K562 (cell line): Measurements from ENCODE around the gene AGL. TPM values are rescaled to one million over a fixed set of nuclear protein-coding genes. Genes with fewer than 3 reads are reported as not detected.

Source experiments
- BHLHE40 ChIP-seq: IDR thresholded peaks from 2 replicates; pipeline ENCODE4 v1.6.1; 2011; ENCODE audit warnings: low read length, improper control_type of control experiment
- JUN ChIP-seq, 2 experiments: sonication (generic) in 1 of 2; formaldehyde crosslinking in 1 of 2; IDR thresholded peaks; 2 replicates each; pipeline versions ENCODE4 v1.6.1 to v1.8.0; 2012 to 2022; ENCODE audit warnings: borderline replicate concordance in 2 of 2, mild to moderate bottlenecking in 2 of 2, improper control_type of control experiment in 1 of 2, low read depth in 1 of 2, low read length in 1 of 2, missing genetic modification reagents in 1 of 2
- NONO ChIP-seq, 2 experiments: fragments of 200-400 bp in 1 of 2; fragments of 450-650 bp in 1 of 2; formaldehyde crosslinking in 1 of 2; IDR thresholded peaks; 2 replicates each; pipeline ENCODE4 v1.6.1; 2017; ENCODE audit warnings: low read depth in 2 of 2, mild to moderate bottlenecking in 2 of 2, moderate library complexity in 2 of 2, low read length in 1 of 2
- NRF1 ChIP-seq, 2 experiments: fragments of 450-650 bp; IDR thresholded peaks in 1 of 2; conservative IDR thresholded peaks in 1 of 2; 2 replicates each; pipeline ENCODE4 v1.6.1; 2014; ENCODE audit warnings: mild to moderate bottlenecking in 2 of 2
- PCBP1 ChIP-seq: fragments of 200-400 bp; formaldehyde crosslinking; IDR thresholded peaks from 2 replicates; pipeline ENCODE4 v1.6.1; 2018; ENCODE audit warnings: mild to moderate bottlenecking, low read depth, low read length; ENCODE audit not compliant: poor library complexity, severe bottlenecking
- TAF7 ChIP-seq: fragments of 450-650 bp; IDR thresholded peaks from 2 replicates; pipeline ENCODE4 v1.6.1; 2016; ENCODE audit warnings: missing genetic modification characterization, missing compliant biosample characterization
- TCF7 ChIP-seq: sonication (generic); IDR thresholded peaks from 2 replicates; pipeline ENCODE4 v1.6.1; 2016; ENCODE audit warnings: antibody characterized with exemption, borderline replicate concordance
- polyA plus RNA-seq, 8 experiments: library from polyadenylated mRNA; depleted of rRNA in 4 of 8; stranded (reverse) in 5 of 8; unstranded in 3 of 8; fragments of >200 nt; fragmentation: Nextera tagmentation in 2 of 8; fragmentation: Illumina TruSeq in 1 of 8; extraction: Ambion mirVana in 2 of 8; extraction: Trizol in 1 of 8; gene quantifications; 2 replicates each; pipeline versions ENCODE4 v1.2.1 to v1.2.3, GENCODE V29; 2011 to 2014; ENCODE audit warnings: inconsistent platforms in 1 of 8, missing spikeins in 1 of 8
- total RNA-seq, 7 experiments: library from RNA; depleted of rRNA in 6 of 7; stranded (reverse); fragments of >200 nt in 6 of 7; fragmentation: Illumina TruSeq in 2 of 7; extraction: Trizol in 2 of 7; gene quantifications; 2 replicates each; pipeline versions ENCODE4 v1.2.1 to v1.2.3, GENCODE V29; 2011 to 2021; ENCODE audit warnings: low replicate concordance in 1 of 7
- TF ChIP-seq, protein P1 (sequence below): sonication (generic); formaldehyde crosslinking; IDR thresholded peaks from 2 replicates; pipeline ENCODE4 v1.9.0; 2022; ENCODE audit warnings: mild to moderate bottlenecking, missing genetic modification reagents
- TF ChIP-seq, protein P2 (sequence below), 3 experiments: fragments of 200-800 bp in 1 of 3; fragments of 250-450 bp in 1 of 3; fragments of 450-650 bp in 1 of 3; sonication (Bioruptor Pico) in 1 of 3; sonication (Bioruptor generic) in 1 of 3; formaldehyde crosslinking in 1 of 3; IDR thresholded peaks; 2 replicates each; pipeline versions ENCODE4 v1.6.1 to v1.8.0; 2016 to 2022; ENCODE audit warnings: mild to moderate bottlenecking in 2 of 3, missing genetic modification characterization in 2 of 3, missing compliant biosample characterization in 1 of 3, moderate library complexity in 1 of 3
- TF ChIP-seq, protein P3 (sequence below), 2 experiments: fragments of 450-650 bp in 1 of 2; sonication (generic) in 1 of 2; formaldehyde crosslinking in 1 of 2; IDR thresholded peaks; 2 replicates each; pipeline versions ENCODE4 v1.7.1 to v1.9.0; 2016 to 2022; ENCODE audit warnings: inconsistent platforms in 1 of 2, mild to moderate bottlenecking in 1 of 2, missing genetic modification reagents in 1 of 2

Gene AGL
- total and polyA plus RNA-seq, 9 of the 15 experiments (the other 6 are each of a cell fraction or from before 2014, with no cell fraction given): 6.3 to 20.4 (median 12.4) TPM

DNA sequence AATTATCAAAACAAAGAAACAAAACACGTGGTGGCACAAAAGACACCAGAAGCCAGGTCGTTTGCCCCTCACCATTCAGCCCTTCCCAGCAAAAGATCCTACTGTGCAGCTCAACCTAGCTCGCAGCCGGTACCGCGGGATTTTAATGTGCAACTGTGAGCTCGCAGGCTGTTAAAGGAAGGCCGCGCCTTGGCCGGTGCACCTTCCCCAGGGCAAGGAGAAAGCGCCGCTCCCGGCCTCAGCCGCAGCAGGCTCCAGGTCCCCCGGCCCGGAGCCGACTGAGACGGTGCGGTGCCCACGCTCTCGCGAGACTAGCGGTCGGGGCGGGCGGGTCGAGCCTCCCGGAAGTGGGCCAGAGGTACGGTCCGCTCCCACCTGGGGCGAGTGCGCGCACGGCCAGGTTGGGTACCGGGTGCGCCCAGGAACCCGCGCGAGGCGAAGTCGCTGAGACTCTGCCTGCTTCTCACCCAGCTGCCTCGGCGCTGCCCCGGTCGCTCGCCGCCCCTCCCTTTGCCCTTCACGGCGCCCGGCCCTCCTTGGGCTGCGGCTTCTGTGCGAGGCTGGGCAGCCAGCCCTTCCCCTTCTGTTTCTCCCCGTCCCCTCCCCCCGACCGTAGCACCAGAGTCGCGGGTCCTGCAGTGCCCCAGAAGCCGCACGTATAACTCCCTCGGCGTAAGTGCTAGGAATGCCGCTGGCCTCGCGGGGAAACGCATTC lies at the start of gene AGL (continued):
- TF ChIP-seq, protein P1, sequence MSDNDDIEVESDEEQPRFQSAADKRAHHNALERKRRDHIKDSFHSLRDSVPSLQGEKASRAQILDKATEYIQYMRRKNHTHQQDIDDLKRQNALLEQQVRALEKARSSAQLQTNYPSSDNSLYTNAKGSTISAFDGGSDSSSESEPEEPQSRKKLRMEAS (CRISPR knock-in tag): peak; percentile 82
- TF ChIP-seq NRF1 (conservative IDR thresholded peaks at IDR 0.05 in 1 of 2, IDR thresholded peaks at IDR 0.05 in 1 of 2) (peak; percentile 63 to 68; a peak in 3 of 4 replicates), TAF7 (0 out of 2 replicates have a peak, but pooled peaks have one; percentile 24), PCBP1 (peak; percentile 86), BHLHE40 (peak; percentile 7; the same call in 1 of the 2 replicates), TCF7 (peak; percentile 60; the same call in 1 of the 2 replicates), JUN (IDR thresholded peaks at IDR 0.05; ENCODE audit: borderline replicate concordance, low read depth, low read length) (no peak), JUN (CRISPR knock-in tag; IDR thresholded peaks at IDR 0.05; ENCODE audit: borderline replicate concordance) (peak; percentile 86; the same call in 1 of the 2 replicates), NONO (IDR thresholded peaks at IDR 0.05; ENCODE audit: low read depth in 2 of 2, low read length in 1 of 2) (peak in 1 of 2 experiments; percentile 73; a peak in 1 of 4 replicates)
- TF ChIP-seq, protein P2, sequence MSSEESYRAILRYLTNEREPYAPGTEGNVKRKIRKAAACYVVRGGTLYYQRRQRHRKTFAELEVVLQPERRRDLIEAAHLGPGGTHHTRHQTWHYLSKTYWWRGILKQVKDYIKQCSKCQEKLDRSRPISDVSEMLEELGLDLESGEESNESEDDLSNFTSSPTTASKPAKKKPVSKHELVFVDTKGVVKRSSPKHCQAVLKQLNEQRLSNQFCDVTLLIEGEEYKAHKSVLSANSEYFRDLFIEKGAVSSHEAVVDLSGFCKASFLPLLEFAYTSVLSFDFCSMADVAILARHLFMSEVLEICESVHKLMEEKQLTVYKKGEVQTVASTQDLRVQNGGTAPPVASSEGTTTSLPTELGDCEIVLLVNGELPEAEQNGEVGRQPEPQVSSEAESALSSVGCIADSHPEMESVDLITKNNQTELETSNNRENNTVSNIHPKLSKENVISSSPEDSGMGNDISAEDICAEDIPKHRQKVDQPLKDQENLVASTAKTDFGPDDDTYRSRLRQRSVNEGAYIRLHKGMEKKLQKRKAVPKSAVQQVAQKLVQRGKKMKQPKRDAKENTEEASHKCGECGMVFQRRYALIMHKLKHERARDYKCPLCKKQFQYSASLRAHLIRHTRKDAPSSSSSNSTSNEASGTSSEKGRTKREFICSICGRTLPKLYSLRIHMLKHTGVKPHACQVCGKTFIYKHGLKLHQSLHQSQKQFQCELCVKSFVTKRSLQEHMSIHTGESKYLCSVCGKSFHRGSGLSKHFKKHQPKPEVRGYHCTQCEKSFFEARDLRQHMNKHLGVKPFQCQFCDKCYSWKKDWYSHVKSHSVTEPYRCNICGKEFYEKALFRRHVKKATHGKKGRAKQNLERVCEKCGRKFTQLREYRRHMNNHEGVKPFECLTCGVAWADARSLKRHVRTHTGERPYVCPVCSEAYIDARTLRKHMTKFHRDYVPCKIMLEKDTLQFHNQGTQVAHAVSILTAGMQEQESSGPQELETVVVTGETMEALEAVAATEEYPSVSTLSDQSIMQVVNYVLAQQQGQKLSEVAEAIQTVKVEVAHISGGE (CRISPR knock-in tag; IDR thresholded peaks at IDR 0.05): peak in 1 of 3 experiments; percentile 73; a peak in 2 of 6 replicates
- TF ChIP-seq, protein P3, sequence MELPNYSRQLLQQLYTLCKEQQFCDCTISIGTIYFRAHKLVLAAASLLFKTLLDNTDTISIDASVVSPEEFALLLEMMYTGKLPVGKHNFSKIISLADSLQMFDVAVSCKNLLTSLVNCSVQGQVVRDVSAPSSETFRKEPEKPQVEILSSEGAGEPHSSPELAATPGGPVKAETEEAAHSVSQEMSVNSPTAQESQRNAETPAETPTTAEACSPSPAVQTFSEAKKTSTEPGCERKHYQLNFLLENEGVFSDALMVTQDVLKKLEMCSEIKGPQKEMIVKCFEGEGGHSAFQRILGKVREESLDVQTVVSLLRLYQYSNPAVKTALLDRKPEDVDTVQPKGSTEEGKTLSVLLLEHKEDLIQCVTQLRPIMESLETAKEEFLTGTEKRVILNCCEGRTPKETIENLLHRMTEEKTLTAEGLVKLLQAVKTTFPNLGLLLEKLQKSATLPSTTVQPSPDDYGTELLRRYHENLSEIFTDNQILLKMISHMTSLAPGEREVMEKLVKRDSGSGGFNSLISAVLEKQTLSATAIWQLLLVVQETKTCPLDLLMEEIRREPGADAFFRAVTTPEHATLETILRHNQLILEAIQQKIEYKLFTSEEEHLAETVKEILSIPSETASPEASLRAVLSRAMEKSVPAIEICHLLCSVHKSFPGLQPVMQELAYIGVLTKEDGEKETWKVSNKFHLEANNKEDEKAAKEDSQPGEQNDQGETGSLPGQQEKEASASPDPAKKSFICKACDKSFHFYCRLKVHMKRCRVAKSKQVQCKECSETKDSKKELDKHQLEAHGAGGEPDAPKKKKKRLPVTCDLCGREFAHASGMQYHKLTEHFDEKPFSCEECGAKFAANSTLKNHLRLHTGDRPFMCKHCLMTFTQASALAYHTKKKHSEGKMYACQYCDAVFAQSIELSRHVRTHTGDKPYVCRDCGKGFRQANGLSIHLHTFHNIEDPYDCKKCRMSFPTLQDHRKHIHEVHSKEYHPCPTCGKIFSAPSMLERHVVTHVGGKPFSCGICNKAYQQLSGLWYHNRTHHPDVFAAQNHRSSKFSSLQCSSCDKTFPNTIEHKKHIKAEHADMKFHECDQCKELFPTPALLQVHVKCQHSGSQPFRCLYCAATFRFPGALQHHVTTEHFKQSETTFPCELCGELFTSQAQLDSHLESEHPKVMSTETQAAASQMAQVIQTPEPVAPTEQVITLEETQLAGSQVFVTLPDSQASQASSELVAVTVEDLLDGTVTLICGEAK (IDR thresholded peaks at IDR 0.05): peak; percentile 69
- TF ChIP-seq, protein P3 (CRISPR knock-in tag; IDR thresholded peaks at IDR 0.05): no peak
